ENCODE measurements around the gene PORCN.

PORCN gene

DNA sequence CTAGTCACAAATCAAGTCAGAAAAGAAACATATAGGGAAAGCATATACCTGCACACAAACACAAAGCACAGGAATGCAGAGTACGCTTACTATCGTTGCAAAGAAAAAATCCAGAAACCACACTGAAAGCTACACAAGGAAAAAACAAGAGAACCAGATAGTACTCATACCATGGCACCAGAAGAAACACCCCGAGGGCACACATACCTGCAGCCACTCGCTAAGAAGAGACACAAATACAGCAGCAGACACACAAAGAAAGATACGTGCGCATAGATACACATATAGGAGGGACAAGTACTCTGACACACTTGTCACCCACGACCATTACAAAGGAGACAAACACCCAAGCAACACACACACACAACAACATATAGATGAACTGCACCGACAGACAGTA lies 37.3 kb upstream of the PORCN start:
- DNase-seq (ENCODE audit: low read depth): no peak
- TF ChIP-seq, protein P1, sequence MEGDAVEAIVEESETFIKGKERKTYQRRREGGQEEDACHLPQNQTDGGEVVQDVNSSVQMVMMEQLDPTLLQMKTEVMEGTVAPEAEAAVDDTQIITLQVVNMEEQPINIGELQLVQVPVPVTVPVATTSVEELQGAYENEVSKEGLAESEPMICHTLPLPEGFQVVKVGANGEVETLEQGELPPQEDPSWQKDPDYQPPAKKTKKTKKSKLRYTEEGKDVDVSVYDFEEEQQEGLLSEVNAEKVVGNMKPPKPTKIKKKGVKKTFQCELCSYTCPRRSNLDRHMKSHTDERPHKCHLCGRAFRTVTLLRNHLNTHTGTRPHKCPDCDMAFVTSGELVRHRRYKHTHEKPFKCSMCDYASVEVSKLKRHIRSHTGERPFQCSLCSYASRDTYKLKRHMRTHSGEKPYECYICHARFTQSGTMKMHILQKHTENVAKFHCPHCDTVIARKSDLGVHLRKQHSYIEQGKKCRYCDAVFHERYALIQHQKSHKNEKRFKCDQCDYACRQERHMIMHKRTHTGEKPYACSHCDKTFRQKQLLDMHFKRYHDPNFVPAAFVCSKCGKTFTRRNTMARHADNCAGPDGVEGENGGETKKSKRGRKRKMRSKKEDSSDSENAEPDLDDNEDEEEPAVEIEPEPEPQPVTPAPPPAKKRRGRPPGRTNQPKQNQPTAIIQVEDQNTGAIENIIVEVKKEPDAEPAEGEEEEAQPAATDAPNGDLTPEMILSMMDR (conservative IDR thresholded peaks at IDR 0.05; ENCODE audit: low read depth, low read length): no peak

DNA sequence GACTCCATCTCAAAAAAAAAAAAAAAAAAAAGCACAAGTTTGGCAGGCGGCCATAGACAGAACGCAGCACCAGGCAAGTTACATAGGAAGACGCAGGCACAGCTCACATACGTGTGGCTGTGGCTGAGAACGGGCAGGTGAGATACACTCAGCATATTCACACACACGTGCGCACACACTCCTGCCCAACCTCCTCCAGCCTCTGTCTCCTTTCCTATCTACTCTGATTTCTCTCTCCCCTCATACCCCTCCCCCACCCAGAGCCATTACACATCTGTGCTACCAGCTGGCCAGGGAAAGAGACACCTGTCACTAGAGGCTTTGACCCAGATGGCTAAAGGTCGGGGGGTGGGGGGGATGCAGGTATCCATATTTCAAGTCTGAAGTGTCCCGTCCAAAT lies 36.6 kb upstream of the PORCN start:
- no peak for DNase-seq (ENCODE audit: low read depth)
- H3K4me3 ChIP-seq (ENCODE audit: low read depth, low read length): no peak overlapping the region
- TF ChIP-seq, protein P1 (conservative IDR thresholded peaks at IDR 0.05; ENCODE audit: low read depth, low read length): no peak

More for the DNA sequence above, 37.3 kb upstream of the PORCN start:
- no peak overlapping the region for H3K4me3 ChIP-seq (ENCODE audit: low read depth, low read length)

DNA sequence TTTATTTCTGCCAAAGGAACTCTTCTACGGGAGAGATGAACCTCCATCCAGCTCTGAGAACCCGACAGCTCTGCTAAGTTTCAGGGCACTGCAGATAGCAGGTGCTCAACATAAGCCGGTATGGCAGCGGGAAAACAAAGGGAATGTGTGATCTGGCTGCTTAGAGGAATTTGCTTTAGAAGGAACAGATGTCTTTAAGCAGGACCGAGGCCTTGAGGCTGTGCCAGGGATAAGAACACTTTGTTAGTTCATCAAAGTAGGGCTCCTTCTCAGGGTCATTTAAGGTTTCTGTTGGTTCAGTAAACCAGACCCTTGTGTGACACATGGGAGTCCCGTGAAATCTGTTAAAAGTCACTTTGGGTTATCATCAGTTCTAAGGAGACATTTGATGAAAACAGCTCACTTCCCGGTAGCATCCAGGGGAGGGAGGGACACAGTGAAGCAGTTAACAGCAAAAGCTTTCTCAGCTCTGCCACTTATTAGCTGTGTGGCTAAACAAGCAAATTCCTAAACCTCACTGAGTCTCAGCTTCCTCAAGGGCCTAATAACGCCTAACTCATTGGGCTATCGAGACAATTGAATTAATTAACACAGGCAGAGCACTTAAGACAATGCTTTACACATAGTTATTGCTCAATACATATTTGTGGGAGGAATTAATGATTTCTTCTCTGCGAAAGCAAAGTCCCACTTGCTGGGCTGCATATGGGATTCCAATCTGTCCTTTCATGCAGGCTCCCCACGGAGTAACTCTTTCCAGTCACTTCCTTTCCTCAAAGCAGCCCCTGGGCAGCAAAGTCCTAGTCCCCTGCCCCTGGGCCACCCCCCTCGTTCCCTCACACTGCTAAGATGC lies 35.7 kb upstream of the PORCN start:
- TF ChIP-seq, protein P1 (conservative IDR thresholded peaks at IDR 0.05; ENCODE audit: low read depth, low read length): no peak
- peak; percentile 23 for DNase-seq (ENCODE audit: low read depth)
- no peak overlapping the region for H3K4me3 ChIP-seq (ENCODE audit: low read depth, low read length)

DNA sequence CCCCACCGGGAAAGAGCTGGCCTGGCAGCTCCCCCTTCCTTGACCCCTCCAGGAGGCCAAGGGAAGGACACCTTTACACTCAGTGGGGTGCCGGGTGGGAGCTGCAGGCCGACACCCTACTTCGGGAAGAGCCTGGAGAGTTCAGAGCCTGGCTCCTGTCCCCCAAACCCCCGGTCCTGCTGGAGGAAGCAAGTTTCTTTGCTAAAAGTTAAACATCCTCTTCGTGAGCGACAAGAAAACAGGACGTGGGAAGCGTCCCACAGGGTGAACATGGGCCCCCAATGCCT lies 35.1 kb upstream of the PORCN start:
- DNase-seq (ENCODE audit: low read depth): no peak
- no peak overlapping the region for H3K4me3 ChIP-seq (ENCODE audit: low read depth, low read length)
- TF ChIP-seq, protein P1 (conservative IDR thresholded peaks at IDR 0.05; ENCODE audit: low read depth, low read length): no peak

GRCh38 chrX:48474127-48474526 lies 34.7 kb upstream of the PORCN start:
- no peak overlapping the region for H3K4me3 ChIP-seq (ENCODE audit: low read depth, low read length)
- DNase-seq (ENCODE audit: low read depth): peak; percentile 48
- TF ChIP-seq, protein P1 (conservative IDR thresholded peaks at IDR 0.05; ENCODE audit: low read depth, low read length): peak; percentile 52

GRCh38 chrX:48474581-48474980 lies 34.2 kb upstream of the PORCN start:
- no peak for DNase-seq (ENCODE audit: low read depth)
- TF ChIP-seq, protein P1 (conservative IDR thresholded peaks at IDR 0.05; ENCODE audit: low read depth, low read length): no peak
- H3K4me3 ChIP-seq (ENCODE audit: low read depth, low read length): no peak overlapping the region

- peak overlapping the region; percentile 80 for H3K4me3 ChIP-seq (ENCODE audit: low read depth, low read length)
- TF ChIP-seq, protein P1 (conservative IDR thresholded peaks at IDR 0.05; ENCODE audit: low read depth, low read length): no peak
- DNase-seq (ENCODE audit: low read depth): no peak
Observed at GRCh38 chrX:48475296-48475695, 33.5 kb upstream of the PORCN start.
